IPS-18c (cell line): ENCODE data around the gene SLC15A1.

ENCODE experiments used
- H3K4me3 ChIP-seq: 2 replicates; pipeline ENCODE4 v1.7.0; 2013; ENCODE audit warnings: low read depth, mild to moderate bottlenecking, low read length, moderate library complexity; ENCODE audit not compliant: insufficient read depth
- H3K9me3 ChIP-seq: one replicate; pipeline ENCODE4 v1.6.1; 2013; ENCODE audit warnings: mild to moderate bottlenecking, low read length, moderate library complexity; ENCODE audit not compliant: control insufficient read depth, insufficient read depth

SLC15A1 gene

GRCh38 chr13:98784666-98785065, 32.2 kb upstream of the SLC15A1 start:
- Histone ChIP-seq H3K9me3 (no peaks in the 10 kb centered on the region), H3K4me3 (no peak overlapping the region)

- H3K4me3 ChIP-seq, result no peak overlapping the region
- H3K9me3 ChIP-seq, result no peaks in the 10 kb centered on the region
These were observed 31.5 kb upstream of the SLC15A1 start for GRCh38 chr13:98783856-98784478.

- H3K4me3 ChIP-seq, result no peak overlapping the region
- no peaks in the 10 kb centered on the region for H3K9me3 ChIP-seq
These were observed 30.2 kb upstream of the SLC15A1 start for GRCh38 chr13:98782654-98783053.

GRCh38 chr13:98781905-98782304, 29.4 kb upstream of the SLC15A1 start:
- Histone ChIP-seq H3K9me3 (no peaks in the 10 kb centered on the region), H3K4me3 (no peak overlapping the region)

- Histone ChIP-seq H3K4me3 (no peak overlapping the region), H3K9me3 (no peaks in the 10 kb centered on the region)
These were observed 29.0 kb upstream of the SLC15A1 start for GRCh38 chr13:98781470-98781869.

GRCh38 chr13:98781045-98781444, 28.6 kb upstream of the SLC15A1 start:
- Histone ChIP-seq H3K9me3 (no peaks in the 10 kb centered on the region), H3K4me3 (no peak overlapping the region)

- H3K4me3 ChIP-seq, result no peak overlapping the region
- no peaks in the 10 kb centered on the region for H3K9me3 ChIP-seq
These were observed 28.0 kb upstream of the SLC15A1 start for GRCh38 chr13:98780451-98780850.

GRCh38 chr13:98779695-98780094, 27.2 kb upstream of the SLC15A1 start:
- H3K4me3 ChIP-seq, result no peak overlapping the region
- H3K9me3 ChIP-seq, result no peaks in the 10 kb centered on the region

GRCh38 chr13:98778749-98779148, 26.3 kb upstream of the SLC15A1 start:
- no peaks in the 10 kb centered on the region for H3K9me3 ChIP-seq
- H3K4me3 ChIP-seq, result no peak overlapping the region

- no peak overlapping the region for H3K4me3 ChIP-seq
- no peaks in the 10 kb centered on the region for H3K9me3 ChIP-seq
These were observed 24.2 kb upstream of the SLC15A1 start for GRCh38 chr13:98776644-98777043.

- no peaks in the 10 kb centered on the region for H3K9me3 ChIP-seq
- no peak overlapping the region for H3K4me3 ChIP-seq
These were observed 23.5 kb upstream of the SLC15A1 start for GRCh38 chr13:98775844-98776598.

GRCh38 chr13:98775386-98775785, 22.9 kb upstream of the SLC15A1 start:
- no peak overlapping the region for H3K4me3 ChIP-seq
- H3K9me3 ChIP-seq, result no peaks in the 10 kb centered on the region

- peaks cover under 1% of the 10 kb centered on the region for H3K9me3 ChIP-seq
- no peak overlapping the region for H3K4me3 ChIP-seq
These were observed 22.3 kb upstream of the SLC15A1 start for GRCh38 chr13:98774776-98775175.

GRCh38 chr13:98773921-98774320, 21.4 kb upstream of the SLC15A1 start:
- no peak overlapping the region for H3K4me3 ChIP-seq
- H3K9me3 ChIP-seq, result peaks cover 3% of the 10 kb centered on the region

GRCh38 chr13:98772794-98773452, 20.5 kb upstream of the SLC15A1 start:
- peaks cover 3% of the 10 kb centered on the region for H3K9me3 ChIP-seq

GRCh38 chr13:98771838-98772611, 19.6 kb upstream of the SLC15A1 start:
- H3K4me3 ChIP-seq, result no peak overlapping the region

More at GRCh38 chr13:98772794-98773452, 20.5 kb upstream of the SLC15A1 start:
- H3K4me3 ChIP-seq, result no peak overlapping the region

GRCh38 chr13:98769736-98770135, 17.3 kb upstream of the SLC15A1 start:
- H3K9me3 ChIP-seq, result peaks cover 3% of the 10 kb centered on the region
- no peak overlapping the region for H3K4me3 ChIP-seq

More at GRCh38 chr13:98771838-98772611, 19.6 kb upstream of the SLC15A1 start:
- peaks cover 3% of the 10 kb centered on the region for H3K9me3 ChIP-seq
